ENCODE data around the gene OR52L1.

GRCh38 chr11:6002202-6002699, 15.5 kb upstream of the OR52L1 start:
- TF ChIP-seq CTCF (IDR thresholded peaks at IDR 0.05; ENCODE audit: poor library complexity, severe bottlenecking) (no peak), EZH2 (IDR thresholded peaks at IDR 0.05; ENCODE audit: borderline replicate concordance, insufficient read depth, low read length, poor library complexity, severe bottlenecking) (no peak)
